GM21447 (cell line): ENCODE measurements around the gene ZNF683.

Source experiments
- ATAC-seq: cut with Tn5 transposase; IDR thresholded peaks from one replicate; pipeline ENCODE4 v1.9.1; 2021; ENCODE audit not compliant: unreplicated experiment

ZNF683 gene

GRCh38 chr1:26359981-26360806, 12.4 kb downstream of the ZNF683 start:
- ATAC-seq: no peak

- no peak for ATAC-seq
These were observed 13.9 kb downstream of the ZNF683 start for GRCh38 chr1:26358411-26359384.

GRCh38 chr1:26357121-26357602, 15.4 kb downstream of the ZNF683 start:
- ATAC-seq: no peak

- ATAC-seq: no peak
These were observed 16.4 kb downstream of the ZNF683 start for GRCh38 chr1:26356106-26356505.

GRCh38 chr1:26354972-26355371, 17.6 kb downstream of the ZNF683 start:
- ATAC-seq: no peak

GRCh38 chr1:26353976-26354820, 18.4 kb downstream of the ZNF683 start, which contains the start of gene CRYBG2:
CRYBG2 (minus strand) TSS chr1:26354130; CDS start chr1:26346657, 7,473 bp downstream.
- ATAC-seq: no peak

- ATAC-seq: no peak
These were observed 19.2 kb downstream of the ZNF683 start for GRCh38 chr1:26353210-26353859.

GRCh38 chr1:26352338-26352679, 20.2 kb downstream of the ZNF683 start:
- ATAC-seq: no peak

- no peak for ATAC-seq
These were observed 20.8 kb downstream of the ZNF683 start for GRCh38 chr1:26351590-26352337.

- no peak for ATAC-seq
These were observed 21.6 kb downstream of the ZNF683 start for GRCh38 chr1:26350701-26351589.

- no peak for ATAC-seq
These were observed 22.2 kb downstream of the ZNF683 start for GRCh38 chr1:26350343-26350700.

GRCh38 chr1:26349877-26350244, 22.7 kb downstream of the ZNF683 start:
- ATAC-seq: no peak

- no peak for ATAC-seq
These were observed 23.2 kb downstream of the ZNF683 start for GRCh38 chr1:26349188-26349876.

GRCh38 chr1:26346274-26347033, 26.1 kb downstream of the ZNF683 start:
- no peak for ATAC-seq

- no peak for ATAC-seq
These were observed 26.8 kb downstream of the ZNF683 start for GRCh38 chr1:26345718-26346117.

GRCh38 chr1:26344147-26344920, 28.2 kb downstream of the ZNF683 start:
- ATAC-seq: no peak

GRCh38 chr1:26340047-26340481, 32.5 kb downstream of the ZNF683 start:
- no peak for ATAC-seq
